BLaER1 (cell line): Measurements from ENCODE around the gene LIME1.
A peak's percentile ranks its signal among the peaks of the same experiment; 100 is the strongest.
"Not testable (repeated sequence)": the region's sequence is repeated elsewhere in the genome, so short reads cannot be mapped to it uniquely, and the experiment has no call there.

Experiments used
- H3K27ac ChIP-seq: shearing (Covaris generic); formaldehyde crosslinking; 2 replicates; pipeline ENCODE4 v1.8.1; 2022
- H3K27me3 ChIP-seq: shearing (Covaris generic); formaldehyde crosslinking; 2 replicates; pipeline ENCODE4 v1.8.1; 2022
- H3K36me3 ChIP-seq: shearing (Covaris generic); formaldehyde crosslinking; 2 replicates; pipeline ENCODE4 v1.8.1; 2022
- H3K4me1 ChIP-seq: shearing (Covaris generic); formaldehyde crosslinking; 2 replicates; pipeline ENCODE4 v1.8.1; 2022
- H3K4me2 ChIP-seq: shearing (Covaris generic); formaldehyde crosslinking; 2 replicates; pipeline ENCODE4 v1.8.1; 2022
- H3K4me3 ChIP-seq: shearing (Covaris generic); formaldehyde crosslinking; 2 replicates; pipeline ENCODE4 v1.8.1; 2022
- H3K9ac ChIP-seq: shearing (Covaris generic); formaldehyde crosslinking; 2 replicates; pipeline ENCODE4 v1.8.1; 2022
- H3K9me3 ChIP-seq: shearing (Covaris generic); formaldehyde crosslinking; 2 replicates; pipeline ENCODE4 v1.8.1; 2022
- H4K20me1 ChIP-seq: shearing (Covaris generic); formaldehyde crosslinking; 2 replicates; pipeline ENCODE4 v1.8.1; 2022
- Cebpa-rat ChIP-seq: shearing (Covaris generic); IDR thresholded peaks from 2 replicates; pipeline ENCODE4 v1.8.1; 2022

The LIME1 gene

GRCh38 chr20:63707558-63708300 lies 28.7 kb upstream of the LIME1 start, which contains the start of the genes ARFRP1 and ZGPAT:
TSS of gene ARFRP1 (minus strand) at chr20:63707976. CDS start at chr20:63707091, 885 bp downstream.
TSS of gene ZGPAT (plus strand) at chr20:63708039. CDS start at chr20:63708581, 542 bp downstream.
- Histone ChIP-seq H3K27ac (peak within 1 kb of the TSS; percentile 86), H3K36me3 (peaks cover 81% of the 10 kb centered on the region), H3K27me3 (no peaks in the 10 kb centered on the region), H3K9ac (peak within 1 kb of the TSS; percentile 93), H4K20me1 (peaks cover 85% of the 10 kb centered on the region), H3K9me3 (peaks cover 6% of the 10 kb centered on the region), H3K4me3 (peak within 1 kb of the TSS; percentile 97), H3K4me2 (peak within 1 kb of the TSS; percentile 97), H3K4me1 (peaks cover 44% of the 10 kb centered on the region)
- no peak for TF ChIP-seq Cebpa-rat

DNA sequence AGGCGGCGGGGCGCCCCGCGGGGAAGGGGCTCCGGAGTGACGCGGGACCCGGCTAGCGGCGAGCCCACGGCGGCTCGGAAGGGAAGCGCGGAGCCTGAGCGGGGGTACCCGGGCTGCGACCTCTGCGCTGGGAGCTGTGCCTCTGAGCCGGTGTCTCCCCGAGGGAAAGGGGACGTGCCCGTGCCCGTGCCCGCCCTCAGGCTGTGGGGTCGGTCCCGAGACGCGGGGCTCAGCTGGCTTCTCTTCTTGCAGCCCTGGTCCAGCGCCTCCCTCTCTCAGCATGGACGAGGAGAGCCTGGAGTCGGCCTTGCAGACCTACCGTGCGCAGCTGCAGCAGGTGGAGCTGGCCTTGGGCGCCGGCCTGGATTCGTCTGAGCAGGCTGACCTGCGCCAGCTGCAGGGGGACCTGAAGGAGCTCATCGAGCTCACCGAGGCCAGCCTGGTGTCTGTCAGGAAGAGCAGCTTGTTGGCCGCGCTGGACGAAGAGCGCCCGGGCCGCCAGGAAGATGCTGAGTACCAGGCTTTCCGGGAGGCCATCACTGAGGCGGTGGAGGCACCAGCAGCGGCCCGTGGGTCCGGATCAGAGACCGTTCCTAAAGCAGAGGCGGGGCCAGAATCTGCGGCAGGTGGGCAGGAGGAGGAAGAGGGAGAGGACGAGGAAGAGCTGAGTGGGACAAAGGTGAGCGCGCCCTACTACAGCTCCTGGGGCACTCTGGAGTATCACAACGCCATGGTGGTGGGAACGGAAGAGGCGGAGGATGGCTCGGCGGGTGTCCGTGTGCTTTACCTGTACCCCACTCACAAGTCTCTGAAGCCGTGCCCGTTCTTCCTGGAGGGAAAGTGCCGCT lies 27.9 kb upstream of the LIME1 start:
- Histone ChIP-seq H3K4me1 (peaks cover 44% of the 10 kb centered on the region), H3K27me3 (no peaks in the 10 kb centered on the region), H3K9ac (peak overlapping the region; percentile 93), H3K27ac (peak overlapping the region; percentile 86), H4K20me1 (peaks cover 77% of the 10 kb centered on the region), H3K4me2 (peak overlapping the region; percentile 97), H3K9me3 (peaks cover 6% of the 10 kb centered on the region), H3K4me3 (peak overlapping the region; percentile 97), H3K36me3 (peaks cover 81% of the 10 kb centered on the region)
- TF ChIP-seq Cebpa-rat = no peak

- peaks cover 71% of the 10 kb centered on the region for H4K20me1 ChIP-seq
- peak overlapping the region; percentile 93 for H3K9ac ChIP-seq
- peak overlapping the region; percentile 97 for H3K4me2 ChIP-seq
- TF ChIP-seq Cebpa-rat = no peak
- H3K9me3 ChIP-seq = peaks cover 9% of the 10 kb centered on the region
- H3K27me3 ChIP-seq = no peaks in the 10 kb centered on the region
- 0 out of 2 replicates have a peak overlapping the region, but pooled peaks have one; percentile 86 for H3K27ac ChIP-seq
- H3K4me3 ChIP-seq = peak overlapping the region; percentile 97
- H3K4me1 ChIP-seq = peaks cover 44% of the 10 kb centered on the region
- H3K36me3 ChIP-seq = peaks cover 81% of the 10 kb centered on the region
Observed at GRCh38 chr20:63709149-63709527, 27.3 kb upstream of the LIME1 start.

DNA sequence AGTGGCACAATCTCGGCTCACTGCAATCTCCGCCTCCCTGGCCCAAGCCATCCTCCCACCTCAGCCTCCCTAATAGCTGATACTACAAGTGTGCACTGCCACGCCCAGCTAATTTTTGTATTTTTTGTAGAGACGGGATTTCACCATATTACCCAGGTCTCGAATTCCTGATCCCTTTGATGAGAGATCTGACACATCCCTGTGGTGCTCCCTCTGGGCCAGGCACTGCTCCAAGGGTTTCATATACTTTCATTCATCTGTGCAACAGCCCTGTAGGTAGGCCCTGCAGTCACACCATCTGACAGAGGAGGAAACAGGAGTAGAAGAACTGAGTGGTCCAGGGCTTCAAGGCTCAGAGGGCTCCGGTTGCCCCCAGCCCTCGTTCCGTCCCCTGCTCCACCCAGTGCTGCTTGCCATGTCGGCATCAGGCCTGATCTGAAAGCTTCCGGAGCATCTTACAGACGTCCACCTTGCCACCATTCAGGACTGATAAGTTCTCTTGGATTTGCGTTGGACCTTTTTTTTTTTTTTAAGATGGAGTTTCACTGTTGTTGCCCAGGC lies 25.3 kb upstream of the LIME1 start:
- H3K36me3 ChIP-seq = peaks cover 81% of the 10 kb centered on the region
- H3K27ac ChIP-seq = no peak overlapping the region
- no peak for TF ChIP-seq Cebpa-rat
- H3K9ac ChIP-seq = no peak overlapping the region
- peaks cover 27% of the 10 kb centered on the region for H3K9me3 ChIP-seq
- H3K4me1 ChIP-seq = peaks cover 40% of the 10 kb centered on the region
- H4K20me1 ChIP-seq = peaks cover 54% of the 10 kb centered on the region
- no peak overlapping the region for H3K4me2 ChIP-seq
- no peak overlapping the region for H3K4me3 ChIP-seq
- H3K27me3 ChIP-seq = no peaks in the 10 kb centered on the region

DNA sequence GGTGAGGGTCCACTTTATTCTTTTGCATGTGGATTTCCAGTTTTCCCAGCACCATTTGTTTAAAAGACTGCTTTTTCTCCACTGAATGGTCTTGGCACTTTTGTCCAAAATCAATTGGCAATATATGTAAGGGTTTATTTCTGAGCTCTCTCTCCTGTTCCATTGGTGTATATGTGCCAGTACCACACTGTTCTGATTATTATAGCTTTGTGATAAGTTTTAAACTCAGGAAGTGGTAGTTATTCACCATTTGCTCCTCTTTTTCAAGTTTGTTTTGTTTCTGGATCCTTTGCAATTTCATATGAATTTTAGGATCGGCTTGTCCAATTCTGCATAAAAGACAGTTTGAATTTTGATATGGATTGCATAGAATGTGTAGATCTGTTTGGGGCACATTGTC lies 24.3 kb upstream of the LIME1 start:
- peaks cover 52% of the 10 kb centered on the region for H4K20me1 ChIP-seq
- peaks cover 87% of the 10 kb centered on the region for H3K36me3 ChIP-seq

DNA sequence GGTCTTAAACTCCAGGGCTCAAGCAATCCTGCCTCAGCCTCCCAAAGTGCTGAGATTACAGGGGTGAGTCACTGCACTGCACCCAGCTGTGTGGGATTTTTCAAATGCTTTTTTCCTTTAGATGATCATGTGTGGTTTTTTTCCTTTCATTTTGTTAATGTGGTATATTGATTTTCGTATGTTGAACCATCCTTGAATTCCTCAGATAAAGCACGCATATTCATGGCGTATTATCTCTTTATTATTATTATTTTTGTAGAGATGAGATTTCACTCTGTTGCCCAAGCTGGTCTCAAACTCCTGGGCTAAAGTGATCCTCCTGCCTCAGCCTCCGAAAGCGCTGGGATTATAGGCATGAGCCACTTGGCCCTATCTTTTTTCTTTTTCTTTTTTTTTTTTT lies 21.6 kb upstream of the LIME1 start:
- Histone ChIP-seq H3K4me2 (no peak overlapping the region), H3K27me3 (no peaks in the 10 kb centered on the region), H3K4me3 (peak overlapping the region; percentile 30; the same call in 1 of the 2 replicates), H3K36me3 (peaks cover 99% of the 10 kb centered on the region), H3K27ac (no peak overlapping the region), H3K9ac (no peak overlapping the region), H3K4me1 (peaks cover 17% of the 10 kb centered on the region), H3K9me3 (peaks cover 46% of the 10 kb centered on the region), H4K20me1 (peaks cover 32% of the 10 kb centered on the region)
- TF ChIP-seq Cebpa-rat = no peak

More for the DNA sequence above, 24.3 kb upstream of the LIME1 start:
- Histone ChIP-seq H3K9ac (no peak overlapping the region), H3K27ac (no peak overlapping the region), H3K4me1 (peaks cover 33% of the 10 kb centered on the region), H3K27me3 (no peaks in the 10 kb centered on the region), H3K4me3 (no peak overlapping the region), H3K9me3 (peaks cover 27% of the 10 kb centered on the region), H3K4me2 (no peak overlapping the region)
- TF ChIP-seq Cebpa-rat = no peak

DNA sequence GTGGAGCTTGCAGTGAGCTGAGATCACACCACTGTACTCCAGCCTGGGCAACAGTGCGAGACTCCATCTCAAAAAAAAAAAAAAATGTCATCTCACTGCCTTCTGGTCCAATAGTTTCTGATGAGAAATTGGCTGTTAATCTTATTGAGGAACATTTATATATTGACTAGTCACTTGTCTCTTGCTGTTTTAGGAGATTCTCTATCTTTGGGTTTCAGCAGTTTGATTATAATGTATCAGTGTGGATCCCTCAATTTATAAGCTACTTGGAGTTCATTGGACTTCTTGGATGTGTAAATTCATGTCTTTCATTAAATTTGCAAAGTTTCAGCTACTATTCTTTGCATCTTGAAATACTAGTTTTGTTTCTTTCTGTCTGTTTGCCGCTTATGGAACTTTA lies 17.5 kb upstream of the LIME1 start:
- H3K9me3 ChIP-seq = peaks cover 43% of the 10 kb centered on the region
- no peak overlapping the region for H3K27ac ChIP-seq
- H3K9ac ChIP-seq = no peak overlapping the region
- no peaks in the 10 kb centered on the region for H3K4me1 ChIP-seq
- peaks cover 96% of the 10 kb centered on the region for H3K36me3 ChIP-seq
- H3K4me3 ChIP-seq = no peak overlapping the region
- H4K20me1 ChIP-seq = peaks cover 37% of the 10 kb centered on the region; the same call in 1 of the 2 replicates
- H3K4me2 ChIP-seq = no peak overlapping the region
- TF ChIP-seq Cebpa-rat = no peak
- no peaks in the 10 kb centered on the region for H3K27me3 ChIP-seq

DNA sequence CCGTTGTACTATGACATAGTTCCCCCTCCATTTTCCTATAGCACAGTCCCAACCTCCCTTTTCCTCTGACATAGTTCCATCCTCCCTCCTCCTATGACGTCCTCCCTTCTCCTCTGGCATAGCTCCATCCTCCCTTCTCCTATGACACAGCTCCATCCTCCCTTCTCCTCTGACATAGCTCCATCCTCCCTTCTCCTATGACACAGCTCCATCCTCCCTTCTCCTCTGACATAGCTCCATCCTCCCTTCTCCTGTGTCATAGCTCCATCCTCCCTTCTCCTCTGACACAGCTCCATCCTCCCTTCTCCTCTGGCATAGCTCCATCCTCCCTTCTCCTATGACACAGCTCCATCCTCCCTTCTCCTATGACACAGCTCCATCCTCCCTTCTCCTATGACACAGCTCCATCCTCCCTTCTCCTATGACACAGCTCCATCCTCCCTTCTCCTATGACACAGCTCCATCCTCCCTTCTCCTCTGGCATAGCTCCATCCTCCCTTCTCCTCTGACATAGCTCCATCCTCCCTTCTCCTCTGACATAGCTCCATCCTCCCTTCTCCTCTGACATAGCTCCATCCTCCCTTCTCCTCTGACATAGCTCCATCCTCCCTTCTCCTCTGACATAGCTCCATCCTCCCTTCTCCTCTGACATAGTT lies 13.4 kb upstream of the LIME1 start:
- H3K27me3 ChIP-seq, H3K9ac ChIP-seq, H3K27ac ChIP-seq, H3K4me2 ChIP-seq, H3K4me3 ChIP-seq: not testable (repeated sequence)
- H3K36me3 ChIP-seq = peaks cover 88% of the 10 kb centered on the region
- H3K4me1 ChIP-seq = peaks cover 13% of the 10 kb centered on the region
- peaks cover 22% of the 10 kb centered on the region; the same call in 1 of the 2 replicates for H4K20me1 ChIP-seq
- peaks cover 52% of the 10 kb centered on the region for H3K9me3 ChIP-seq

DNA sequence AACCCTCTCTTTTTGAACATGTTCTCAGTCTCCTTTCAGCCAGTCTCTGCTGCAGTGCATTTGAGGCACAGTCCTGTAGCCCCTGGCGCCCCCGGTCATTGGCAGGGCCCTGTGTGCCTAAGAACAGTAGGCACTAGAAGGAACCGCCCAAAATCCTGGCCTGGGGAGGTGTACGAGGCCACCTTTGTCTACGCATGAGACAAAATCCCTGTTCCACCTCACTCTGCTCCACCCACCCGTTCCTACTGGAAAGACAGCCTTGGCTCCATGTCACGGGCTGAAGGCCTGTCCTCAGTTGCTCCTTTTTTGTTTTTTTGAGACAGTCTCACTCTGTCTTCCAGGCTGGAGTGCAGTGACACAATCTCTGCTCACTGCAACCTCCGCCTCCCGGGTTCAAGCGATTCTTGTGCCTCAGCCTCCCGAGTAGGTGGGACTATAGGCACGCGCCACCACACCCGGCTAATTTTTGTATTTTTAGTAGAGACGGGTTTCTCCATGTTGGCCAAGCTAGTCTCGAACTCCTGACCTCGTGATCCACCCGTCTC lies 6.2 kb upstream of the LIME1 start:
- Histone ChIP-seq H3K9ac (peak overlapping the region; percentile 27; the same call in 1 of the 2 replicates), H3K4me1 (peaks cover 84% of the 10 kb centered on the region), H3K9me3 (peaks cover 20% of the 10 kb centered on the region), H3K36me3 (peaks cover 45% of the 10 kb centered on the region), H3K4me2 (peak overlapping the region; percentile 81), H3K27ac (peak overlapping the region; percentile 90)
- not testable (repeated sequence) for H3K27me3 ChIP-seq, H3K4me3 ChIP-seq, H4K20me1 ChIP-seq
